RWPE2 (cell line): Measurements from ENCODE around the gene TRIM56.
A peak's percentile ranks its signal among the peaks of the same experiment; 100 is the strongest.

Experiments
- ATAC-seq: fragments of 200-7000 bp; cut with Tn5 transposase; 3 replicates; pipeline ENCODE4 v1.9.1; 2021; ENCODE audit warnings: low read depth
- DNase-seq: peaks from one replicate; pipeline ENCODE4 v3.0.0-alpha.2; 2020; ENCODE audit warnings: low spot score
- H3K27ac ChIP-seq: fragments of 450-650 bp; 2 replicates; pipeline ENCODE4 v1.5.1; 2017; ENCODE audit warnings: mild to moderate bottlenecking; ENCODE audit not compliant: poor library complexity, severe bottlenecking
- H3K27me3 ChIP-seq: fragments of 250-450 bp; sonication (Bioruptor Pico); 2 replicates; pipeline ENCODE4 v1.5.1; 2021; ENCODE audit warnings: mild to moderate bottlenecking, moderate library complexity; ENCODE audit not compliant: insufficient read depth, poor library complexity, severe bottlenecking
- H3K36me3 ChIP-seq: fragments of 250-450 bp; sonication (Bioruptor Pico); 2 replicates; pipeline ENCODE4 v1.5.1; 2020; ENCODE audit warnings: low read depth, mild to moderate bottlenecking, moderate library complexity
- H3K4me1 ChIP-seq: fragments of 250-450 bp; sonication (Bioruptor Pico); 2 replicates; pipeline ENCODE4 v1.5.1; 2021; ENCODE audit warnings: mild to moderate bottlenecking, moderate library complexity; ENCODE audit not compliant: insufficient read depth, poor library complexity, severe bottlenecking
- H3K4me3 ChIP-seq: fragments of 250-450 bp; sonication (Bioruptor Pico); 2 replicates; pipeline ENCODE4 v1.5.1; 2021; ENCODE audit warnings: mild to moderate bottlenecking, moderate library complexity; ENCODE audit not compliant: severe bottlenecking
- H3K9me3 ChIP-seq: fragments of 250-450 bp; sonication (Bioruptor Pico); 2 replicates; pipeline ENCODE4 v1.5.1; 2021; ENCODE audit warnings: mild to moderate bottlenecking, moderate library complexity; ENCODE audit not compliant: severe bottlenecking
- CTCF ChIP-seq: fragments of 450-650 bp; IDR thresholded peaks from one replicate; pipeline ENCODE4 v1.5.1; 2017; ENCODE audit warnings: mild to moderate bottlenecking, moderate library complexity; ENCODE audit not compliant: poor library complexity, severe bottlenecking

The TRIM56 gene

GRCh38 chr7:101113836-101114235, 28.6 kb downstream of the TRIM56 start:
- H3K9me3 ChIP-seq = no peaks in the 10 kb centered on the region
- peak overlapping the region; percentile 89 for H3K27ac ChIP-seq
- ATAC-seq (no peak), DNase-seq (no peak)
- H3K27me3 ChIP-seq = no peaks in the 10 kb centered on the region
- H3K4me1 ChIP-seq = peaks cover 18% of the 10 kb centered on the region
- no peak overlapping the region for H3K4me3 ChIP-seq
- no peaks in the 10 kb centered on the region for H3K36me3 ChIP-seq
- no peak for TF ChIP-seq CTCF

- peak overlapping the region; percentile 89 for H3K27ac ChIP-seq
Observed at GRCh38 chr7:101114492-101114891, 29.2 kb downstream of the TRIM56 start.

GRCh38 chr7:101115215-101115614, 29.9 kb downstream of the TRIM56 start:
- H3K4me1 ChIP-seq = peaks cover 9% of the 10 kb centered on the region
- no peaks in the 10 kb centered on the region for H3K9me3 ChIP-seq
- H3K36me3 ChIP-seq = no peaks in the 10 kb centered on the region
- no peak for TF ChIP-seq CTCF
- H3K4me3 ChIP-seq = no peak overlapping the region
- H3K27ac ChIP-seq = peak overlapping the region; percentile 89
- no peaks in the 10 kb centered on the region for H3K27me3 ChIP-seq
- DNase-seq = no peak
- no peak for ATAC-seq

More at GRCh38 chr7:101114492-101114891, 29.2 kb downstream of the TRIM56 start:
- ATAC-seq (peak; percentile 51), DNase-seq (no peak)
- Histone ChIP-seq H3K4me3 (no peak overlapping the region), H3K36me3 (no peaks in the 10 kb centered on the region), H3K4me1 (peaks cover 12% of the 10 kb centered on the region), H3K9me3 (no peaks in the 10 kb centered on the region), H3K27me3 (no peaks in the 10 kb centered on the region)
- no peak for TF ChIP-seq CTCF

GRCh38 chr7:101116898-101117297, 31.6 kb downstream of the TRIM56 start:
- Histone ChIP-seq H3K36me3 (no peaks in the 10 kb centered on the region), H3K4me3 (no peak overlapping the region), H3K9me3 (no peaks in the 10 kb centered on the region), H3K27ac (peak overlapping the region; percentile 89), H3K27me3 (no peaks in the 10 kb centered on the region), H3K4me1 (peaks cover 13% of the 10 kb centered on the region)
- ATAC-seq (no peak), DNase-seq (no peak)
- TF ChIP-seq CTCF = no peak

GRCh38 chr7:101118856-101119255, 33.6 kb downstream of the TRIM56 start:
- ATAC-seq (no peak), DNase-seq (no peak)
- TF ChIP-seq CTCF = no peak
- Histone ChIP-seq H3K4me3 (no peak overlapping the region), H3K9me3 (no peaks in the 10 kb centered on the region), H3K27ac (peak overlapping the region; percentile 89), H3K36me3 (no peaks in the 10 kb centered on the region), H3K27me3 (no peaks in the 10 kb centered on the region), H3K4me1 (peaks cover 19% of the 10 kb centered on the region)
